Activated naive CD4-positive, alpha-beta T cell treated with anti-CD3 and anti-CD28 coated beads, Interleukin-2, amount 50 U/mL, for 16 hours (primary cell): ENCODE measurements around the gene DUSP7.
A peak's percentile ranks its signal among the peaks of the same experiment; 100 is the strongest.

Experiments used
- DNase-seq: peaks from one replicate; pipeline ENCODE4 v3.0.0-alpha.2; 2020

Gene DUSP7

GRCh38 chr3:52004163-52004787, 52.1 kb downstream of the DUSP7 start:
- DNase-seq: no peak

GRCh38 chr3:52002748-52003147, 53.6 kb downstream of the DUSP7 start:
- no peak for DNase-seq

GRCh38 chr3:52001443-52001974, 54.9 kb downstream of the DUSP7 start:
- DNase-seq: peak; percentile 87

- no peak for DNase-seq
These were observed 56.5 kb downstream of the DUSP7 start for GRCh38 chr3:51999846-52000245.
